GM10266 (cell line): ENCODE results near the gene JAM3.

Experiments used
- DNase-seq: peaks from one replicate; pipeline ENCODE4 v3.0.0; 2012; ENCODE audit errors: extremely low spot score
- CTCF ChIP-seq: IDR thresholded peaks from 2 replicates; pipeline ENCODE4 v1.5.1; 2012; ENCODE audit warnings: mild to moderate bottlenecking, low read depth; ENCODE audit not compliant: control insufficient read depth, insufficient read depth; ENCODE audit errors: missing control alignments

The JAM3 gene

GRCh38 chr11:134157451-134157850 is 88.6 kb downstream of the JAM3 start:
- DNase-seq = no peak
- no peak for TF ChIP-seq CTCF

- no peak for TF ChIP-seq CTCF
These were observed 89.2 kb downstream of the JAM3 start for GRCh38 chr11:134158023-134158422.

DNA sequence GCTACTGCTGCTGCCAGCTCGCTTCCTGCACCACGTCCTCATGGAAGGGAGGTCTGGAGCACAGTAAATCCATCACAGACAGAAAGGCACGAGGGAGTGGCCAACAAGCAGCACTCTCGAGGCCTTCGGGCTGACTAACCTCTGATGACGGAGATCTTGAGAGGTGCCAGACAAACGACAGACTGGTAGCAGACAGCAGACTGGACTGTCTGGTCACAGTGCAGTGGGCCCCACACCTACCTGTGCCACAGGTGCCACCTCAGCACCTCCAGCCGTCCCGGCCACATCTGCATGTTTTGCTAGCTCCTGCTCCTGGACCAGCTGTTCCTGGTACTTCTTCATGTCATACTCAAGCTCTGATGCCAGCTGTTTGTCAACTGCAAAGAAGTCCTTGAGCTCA is 90.8 kb downstream of the JAM3 start:
- DNase-seq = no peak
- no peak for TF ChIP-seq CTCF

More at GRCh38 chr11:134158023-134158422, 89.2 kb downstream of the JAM3 start:
- no peak for DNase-seq

- TF ChIP-seq CTCF = no peak
These were observed 95.9 kb downstream of the JAM3 start for GRCh38 chr11:134164490-134165370.

GRCh38 chr11:134170177-134170918 is 101.5 kb downstream of the JAM3 start:
- no peak for TF ChIP-seq CTCF

More at GRCh38 chr11:134164490-134165370, 95.9 kb downstream of the JAM3 start:
- DNase-seq = no peak

DNA sequence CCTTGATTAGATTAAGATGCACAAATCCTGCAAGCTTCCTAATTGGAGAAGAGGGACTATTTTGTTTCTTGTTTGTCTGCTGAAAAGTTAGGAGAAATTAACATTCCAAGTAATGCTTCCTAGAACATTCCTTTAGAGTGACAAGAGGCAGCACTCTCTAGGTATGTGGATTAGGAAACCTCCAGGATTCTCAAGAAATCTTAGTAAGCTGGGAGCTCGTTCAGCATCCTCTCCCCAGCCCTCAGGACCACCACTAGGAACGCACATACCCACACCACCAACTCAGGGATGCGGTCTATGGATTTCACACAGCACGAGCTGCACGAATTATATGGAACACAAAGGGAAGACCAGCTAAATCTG is 102.0 kb downstream of the JAM3 start:
- no peak for DNase-seq

More at GRCh38 chr11:134170177-134170918, 101.5 kb downstream of the JAM3 start:
- DNase-seq = no peak

More for the DNA sequence above, 102.0 kb downstream of the JAM3 start:
- no peak for TF ChIP-seq CTCF
